UCSD-AML1 (cell line): ENCODE measurements around the gene LCE6A.

Experiments
- DNase-seq: peaks from one replicate; lab custom pipeline; 2025; ENCODE audit not compliant: unreplicated experiment; lab: John Stamatoyannopoulos, UW

LCE6A gene

GRCh38 chr1:152842556-152842955 lies at the start of gene LCE6A:
Gene LCE6A, plus strand, starts transcription at chr1:152842856. Its CDS starts 665 bp downstream, at chr1:152843521.
- DNase-seq = no peak

DNA sequence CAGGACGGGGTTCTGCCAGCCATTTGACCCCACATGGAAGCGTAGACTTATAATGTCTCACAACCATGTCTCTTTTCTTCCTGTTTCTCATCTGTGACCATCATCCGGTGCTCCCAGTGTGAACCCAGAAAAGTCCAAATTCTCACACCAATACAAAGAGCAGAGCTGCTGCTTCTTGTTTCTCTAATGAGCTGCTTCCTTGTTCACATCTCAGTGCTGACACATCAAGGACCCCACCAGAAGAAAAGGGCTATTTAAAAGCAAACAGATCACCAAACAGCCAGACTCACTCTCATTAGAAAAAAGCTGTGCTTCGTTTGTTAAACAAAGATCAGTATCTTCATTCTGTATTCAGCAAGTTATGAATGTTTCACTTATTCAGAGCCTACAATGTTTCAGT lies 47.0 kb upstream of the LCE6A start:
- no peak for DNase-seq

- no peak for DNase-seq
Observed at GRCh38 chr1:152796421-152796820, 46.2 kb upstream of the LCE6A start, which contains the start of gene LCE1D. Gene LCE1D, plus strand, starts transcription at chr1:152796721. Its CDS starts 1,074 bp downstream, at chr1:152797795.

- DNase-seq = no peak
Observed at GRCh38 chr1:152801333-152801732, 41.3 kb upstream of the LCE6A start.

DNA sequence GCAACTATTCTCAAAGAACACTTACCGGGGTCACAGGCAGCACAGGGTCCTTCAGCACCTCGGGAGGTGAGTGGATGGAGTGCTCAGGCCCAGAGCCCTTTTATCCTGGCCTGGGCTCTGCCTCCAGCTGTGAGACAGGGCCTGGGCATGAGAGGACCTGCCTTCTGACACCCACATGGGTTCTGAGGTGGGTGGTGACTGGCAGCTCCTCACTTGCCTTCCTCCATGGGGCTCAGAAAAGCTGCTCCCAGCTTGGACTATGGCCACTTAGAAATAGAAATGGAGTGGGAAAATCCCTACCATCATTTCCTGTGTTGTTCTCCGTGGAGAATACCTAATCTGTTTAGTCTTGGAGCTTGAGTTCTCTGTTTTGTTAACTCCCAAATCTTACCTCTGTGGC lies 36.1 kb upstream of the LCE6A start, which contains the start of gene LCE1C:
Gene LCE1C (minus strand): TSS at position 76 of the 400 bp plus-strand sequence. CDS start 1,173 bp downstream, outside the sequence.
- DNase-seq = no peak

- no peak for DNase-seq
Observed at GRCh38 chr1:152811050-152811449, 31.6 kb upstream of the LCE6A start.

GRCh38 chr1:152811671-152812070 lies 31.0 kb upstream of the LCE6A start, which contains the start of gene LCE1B:
Gene LCE1B, plus strand, starts transcription at chr1:152811971. Its CDS starts 476 bp downstream, at chr1:152812447.
- no peak for DNase-seq

DNA sequence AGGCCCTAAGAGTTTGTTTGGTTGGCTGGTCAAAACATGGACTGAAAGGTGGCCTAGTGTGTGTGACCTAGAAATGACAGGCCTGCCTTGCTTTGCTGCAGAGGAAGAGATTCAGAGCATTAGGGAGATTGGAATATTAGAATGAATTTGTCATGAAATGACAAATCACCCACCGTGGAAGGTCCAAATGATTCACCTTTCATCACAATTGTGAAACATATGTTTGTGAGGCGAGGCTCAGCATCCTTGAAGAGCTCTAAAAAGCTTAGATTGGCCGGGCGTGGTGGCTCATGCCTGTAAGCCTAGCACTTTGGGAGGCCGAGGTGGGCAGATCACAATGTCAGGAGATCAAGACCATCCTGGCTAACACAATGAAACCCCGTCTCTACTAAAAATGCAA lies 25.3 kb upstream of the LCE6A start:
- no peak for DNase-seq

GRCh38 chr1:152823294-152823693 lies 19.4 kb upstream of the LCE6A start:
- DNase-seq = no peak

- no peak for DNase-seq
Observed at GRCh38 chr1:152824964-152825363, 17.7 kb upstream of the LCE6A start.

DNA sequence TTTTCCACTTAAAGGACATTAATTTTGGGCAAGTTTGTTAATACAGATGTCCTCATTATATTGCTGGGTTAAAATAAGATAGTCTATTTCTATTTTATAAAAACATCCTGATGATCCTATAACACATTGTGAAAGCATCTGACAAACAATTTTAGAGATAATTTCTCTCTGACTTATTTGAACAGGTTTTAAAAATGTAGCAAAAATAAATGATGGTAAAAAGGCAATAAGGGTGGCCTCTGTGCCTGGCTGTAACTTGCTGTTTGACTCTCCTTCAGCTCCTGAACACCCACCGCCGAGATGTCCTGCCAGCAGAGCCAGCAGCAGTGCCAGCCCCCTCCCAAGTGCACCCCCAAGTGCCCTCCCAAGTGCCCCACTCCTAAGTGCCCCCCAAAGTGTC lies 15.5 kb upstream of the LCE6A start, which contains the start of gene LCE1A:
Gene LCE1A (plus strand): TSS at position 301 of the 400 bp plus-strand sequence. CDS start 0 bp downstream, at position 301.
- DNase-seq = no peak

DNA sequence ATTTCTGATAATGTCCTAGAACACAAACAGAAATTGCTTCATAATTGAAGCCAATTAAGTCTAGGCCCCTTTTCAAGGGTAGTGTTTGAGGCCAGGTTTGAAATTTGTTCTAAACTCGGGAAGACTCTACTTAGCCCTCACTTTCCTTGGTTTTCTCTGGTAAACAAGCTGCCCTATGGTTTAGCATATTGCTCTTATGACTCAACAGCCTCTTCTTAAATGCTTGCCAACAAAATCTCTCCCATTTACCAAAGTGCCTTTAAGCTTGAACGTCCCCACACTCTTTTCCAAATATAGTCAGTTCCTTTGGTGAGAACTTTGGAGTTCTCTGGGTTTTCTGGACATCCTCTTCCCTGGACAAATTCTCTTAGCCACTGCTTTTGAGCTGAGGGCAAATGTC lies 5.8 kb upstream of the LCE6A start:
- no peak for DNase-seq

GRCh38 chr1:152855661-152856060 lies 13.0 kb downstream of the LCE6A start:
- no peak for DNase-seq

DNA sequence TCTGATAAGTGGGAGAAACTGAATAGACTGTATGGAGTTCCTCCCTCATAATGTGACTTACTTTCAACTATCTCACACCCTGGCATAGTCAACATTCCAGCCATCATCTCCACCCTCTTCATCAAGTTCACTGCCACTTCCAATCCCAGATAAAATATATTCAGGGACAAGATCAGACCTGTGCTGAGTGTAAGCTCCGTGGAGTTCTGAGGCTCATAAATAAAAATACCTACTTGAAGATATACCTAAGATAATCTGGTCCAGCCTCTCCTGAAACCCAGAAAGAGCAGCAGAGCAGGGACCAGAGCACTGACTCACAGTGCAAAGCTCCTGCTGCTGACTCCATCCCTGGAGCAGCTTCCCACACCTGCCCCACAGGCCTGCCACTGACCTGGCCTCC lies 15.4 kb downstream of the LCE6A start:
- no peak for DNase-seq

DNA sequence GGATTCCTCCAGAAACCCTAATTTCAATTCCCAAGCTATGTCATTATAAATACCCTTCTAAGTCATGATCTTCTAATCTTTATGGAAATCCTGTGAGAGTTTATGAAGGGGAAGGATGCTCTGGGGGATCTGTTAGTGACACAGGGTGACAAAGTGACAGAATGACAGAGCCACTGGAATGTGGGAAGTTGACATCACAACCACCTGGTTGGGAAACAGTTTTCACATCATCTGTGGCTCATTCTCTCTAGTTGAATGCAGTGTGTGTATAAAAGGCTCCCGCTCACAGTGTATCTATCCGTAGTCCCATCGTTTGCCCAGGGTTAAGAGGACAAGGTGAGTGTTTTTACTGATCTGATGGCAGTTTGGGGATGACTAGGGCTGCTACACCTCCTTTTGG lies 17.0 kb downstream of the LCE6A start, which contains the start of gene LCE7A:
Gene LCE7A (plus strand): TSS at position 301 of the 400 bp plus-strand sequence. CDS start 702 bp downstream, outside the sequence.
- DNase-seq = no peak

DNA sequence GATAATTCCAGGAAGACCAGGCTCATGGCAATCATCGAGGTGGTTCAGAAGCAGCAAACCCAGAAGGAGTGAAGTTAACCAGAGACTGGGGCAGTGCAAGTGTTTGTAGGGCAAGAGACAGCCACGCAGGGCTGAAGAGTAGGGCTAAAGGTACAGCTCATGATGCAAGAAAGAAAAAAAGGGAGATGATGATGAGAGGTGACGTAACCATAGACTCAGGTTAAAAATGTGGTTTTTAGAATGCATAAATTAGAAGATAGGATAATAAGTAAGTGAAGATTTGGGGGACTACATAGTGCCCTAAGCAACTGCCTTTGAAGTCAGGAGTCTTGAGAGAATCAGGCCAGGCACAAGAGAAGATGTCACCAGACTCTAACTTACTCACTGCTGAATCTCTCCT lies 17.5 kb downstream of the LCE6A start:
- no peak for DNase-seq

DNA sequence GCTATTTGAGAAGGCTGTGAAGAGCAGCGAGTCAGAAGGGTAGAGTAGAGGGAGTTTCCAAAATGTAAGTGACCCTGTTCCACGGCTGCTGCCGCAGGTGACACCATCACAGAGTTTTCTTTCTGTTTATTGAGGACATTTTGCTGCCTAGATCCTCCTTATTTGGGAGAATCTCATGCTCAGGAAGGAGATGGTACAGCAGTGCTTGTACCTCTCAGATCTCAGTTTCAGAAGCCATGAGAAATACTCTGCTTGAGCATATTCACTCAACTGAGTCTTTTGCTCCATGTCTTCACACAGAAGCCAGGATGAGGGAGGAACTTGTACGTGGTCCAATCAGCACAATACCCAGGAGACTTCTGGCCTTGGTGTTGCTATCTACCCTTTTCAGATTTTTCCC lies 18.7 kb downstream of the LCE6A start:
- DNase-seq = no peak

DNA sequence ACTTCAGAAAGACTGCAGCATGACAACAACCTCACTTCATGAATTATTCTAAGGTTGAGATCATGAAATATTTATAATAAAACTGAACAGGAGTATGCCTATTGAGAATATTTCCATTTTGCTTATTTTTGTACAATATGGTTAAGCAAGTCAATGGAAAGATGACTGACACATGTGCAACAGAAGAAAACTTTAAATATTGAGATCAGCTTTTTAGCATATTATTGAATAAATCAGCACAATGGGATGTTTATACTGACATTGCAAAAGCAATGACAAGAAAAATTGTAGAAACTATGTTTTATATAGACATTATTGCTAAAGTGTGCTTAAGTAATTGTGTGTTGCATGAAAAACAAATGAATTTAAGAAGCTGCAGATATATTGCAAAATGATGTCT lies 21.8 kb downstream of the LCE6A start:
- no peak for DNase-seq

DNA sequence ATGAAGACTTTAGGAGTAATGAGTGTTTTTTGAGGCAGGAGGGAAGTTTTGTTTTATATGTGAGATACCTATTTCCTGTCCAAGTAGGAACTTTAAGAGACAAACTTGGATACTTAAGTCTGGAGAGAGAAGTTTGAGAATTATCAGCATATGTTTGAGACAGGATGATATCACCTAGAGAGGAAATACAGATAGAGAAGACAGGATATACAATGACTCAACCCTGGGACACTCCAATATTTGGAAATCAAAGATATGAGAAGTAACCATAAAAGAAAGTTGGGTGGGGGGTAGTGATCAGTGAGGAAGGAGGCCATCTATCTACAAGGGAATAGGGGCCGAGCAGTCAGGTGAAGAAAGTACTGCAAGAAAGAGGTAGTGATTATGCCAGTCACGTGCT lies 23.7 kb downstream of the LCE6A start:
- DNase-seq = no peak

DNA sequence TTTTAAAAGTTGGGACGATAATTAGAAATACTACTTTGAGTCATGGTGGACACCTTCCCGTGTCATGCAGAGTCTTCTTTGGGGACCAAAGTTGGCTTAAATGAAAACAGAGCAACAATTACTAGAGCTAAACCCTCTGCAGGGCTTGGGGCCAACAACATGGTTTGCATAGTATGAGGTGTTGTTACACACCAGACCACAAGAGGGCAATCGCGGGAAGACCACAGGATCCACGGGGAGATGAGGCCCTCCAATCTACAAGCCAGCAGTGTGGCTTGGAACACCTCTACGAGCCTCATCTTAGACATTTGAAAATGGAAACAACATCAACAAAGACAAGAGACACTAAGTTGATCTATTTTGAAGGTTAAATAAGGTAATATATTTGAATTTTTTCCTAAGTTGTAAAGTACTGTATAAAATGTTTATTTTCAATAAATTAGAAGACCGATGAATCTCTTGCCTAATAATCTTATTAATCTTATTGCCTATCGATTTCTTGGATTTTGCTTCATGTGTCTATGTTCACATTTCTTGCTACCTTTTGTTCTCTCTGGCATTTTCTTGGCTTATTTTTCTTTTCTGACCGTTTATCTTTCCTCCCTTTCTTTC lies 27.3 kb downstream of the LCE6A start:
- peak; percentile 33 for DNase-seq

DNA sequence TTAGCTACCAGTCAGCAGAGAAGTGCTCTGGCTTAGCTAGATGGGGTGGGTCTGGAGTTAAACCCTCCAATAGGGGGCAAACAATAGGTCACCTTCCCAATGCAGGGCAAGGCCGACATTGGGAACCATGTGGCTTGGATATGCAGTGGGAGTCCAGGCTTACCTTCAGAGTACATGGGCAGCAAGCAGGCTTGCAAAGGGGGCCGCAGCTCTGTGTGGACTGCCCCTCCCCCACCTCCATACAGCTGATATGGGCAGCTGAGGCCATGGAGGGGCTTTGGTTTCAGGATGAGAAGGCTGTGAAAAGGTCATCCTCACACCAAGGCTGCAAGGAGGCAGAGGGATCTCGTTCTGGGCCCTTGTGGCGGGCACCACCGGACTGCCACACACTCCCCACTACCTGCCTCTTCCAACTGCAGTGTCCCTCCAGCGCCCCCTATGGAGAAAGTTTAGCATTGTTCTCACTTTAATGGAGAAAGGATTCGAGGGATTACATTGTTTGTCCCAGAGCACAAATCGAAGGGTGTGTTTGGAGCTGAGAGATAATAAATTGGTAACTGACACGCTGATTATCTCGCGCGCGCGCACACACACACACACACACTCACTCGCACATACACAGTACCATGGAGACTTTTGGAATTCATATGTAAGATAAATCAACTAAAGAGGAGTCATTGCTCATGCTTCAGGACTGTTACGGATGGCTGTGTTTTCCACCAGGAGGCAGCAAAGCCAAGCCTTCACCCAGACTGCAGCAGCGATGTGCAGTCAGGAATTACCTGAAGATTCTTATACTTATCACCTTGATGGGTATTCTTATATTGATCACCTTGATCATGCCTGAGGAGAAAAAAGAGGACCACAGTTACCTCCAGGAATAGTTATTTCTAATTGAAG lies 28.4 kb downstream of the LCE6A start:
- DNase-seq = no peak

DNA sequence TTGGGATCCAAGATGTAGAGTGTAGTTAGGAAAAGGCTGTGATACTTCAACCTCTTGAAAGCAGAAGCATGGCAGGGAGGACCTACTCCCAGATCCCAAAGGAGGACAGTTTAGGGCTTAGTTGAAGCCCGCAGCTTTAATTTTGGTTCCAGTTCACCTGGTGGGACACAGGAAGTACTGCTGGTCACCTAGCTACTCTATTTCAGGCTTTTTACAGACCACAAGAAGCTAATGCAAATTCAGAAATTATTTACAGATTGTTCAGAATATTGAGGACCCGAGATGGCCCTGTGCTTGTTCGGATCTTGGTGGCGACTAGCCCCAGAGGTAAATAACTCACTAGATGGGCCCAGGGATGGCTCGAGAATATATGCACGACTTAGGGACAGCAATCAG lies 29.1 kb downstream of the LCE6A start:
- no peak for DNase-seq
